OCI-LY1 (cell line): Measurements from ENCODE around the gene CERS3.

Source experiments
- H2AFZ ChIP-seq: fragments of 200-600 bp; sonication (generic), shearing (Covaris generic); 2 replicates; pipeline ENCODE4 v1.6.0; 2014; ENCODE audit warnings: antibody characterized with exemption, mild to moderate bottlenecking, low read length
- H3F3A ChIP-seq: fragments of 200-600 bp; sonication (generic), shearing (Covaris generic); 2 replicates; pipeline ENCODE4 v1.6.0; 2014; ENCODE audit warnings: mild to moderate bottlenecking, antibody characterized with exemption, low read length, moderate library complexity; ENCODE audit not compliant: insufficient read depth
- H3K27ac ChIP-seq: fragments of 200-600 bp; sonication (generic); 2 replicates; pipeline ENCODE4 v1.5.1; 2014; ENCODE audit warnings: low read length, mixed run types, mild to moderate bottlenecking, low read depth; ENCODE audit not compliant: poor library complexity, severe bottlenecking
- H3K27me3 ChIP-seq: fragments of 200-600 bp; sonication (generic); 2 replicates; pipeline ENCODE4 v1.6.0; 2014; ENCODE audit warnings: antibody characterized with exemption, mild to moderate bottlenecking, low read length, moderate library complexity; ENCODE audit not compliant: insufficient read depth
- H3K36me3 ChIP-seq: fragments of 200-600 bp; sonication (generic); 2 replicates; pipeline ENCODE4 v1.6.1; 2014; ENCODE audit warnings: mild to moderate bottlenecking, antibody characterized with exemption, low read length, moderate library complexity, mixed read lengths; ENCODE audit not compliant: insufficient read depth
- H3K4me1 ChIP-seq: fragments of 200-600 bp; sonication (generic); 2 replicates; pipeline ENCODE4 v1.5.1; 2014; ENCODE audit warnings: mild to moderate bottlenecking, low read length, moderate library complexity; ENCODE audit not compliant: insufficient read depth, severe bottlenecking
- H3K4me2 ChIP-seq: fragments of 200-600 bp; sonication (generic), shearing (Covaris generic); 2 replicates; pipeline ENCODE4 v1.6.1; 2014; ENCODE audit warnings: low read length
- H3K4me3 ChIP-seq: fragments of 200-600 bp; sonication (generic); 2 replicates; pipeline ENCODE4 v1.5.1; 2014; ENCODE audit warnings: low read length, low read depth, mild to moderate bottlenecking, mixed read lengths; ENCODE audit not compliant: poor library complexity, severe bottlenecking
- H3K79me2 ChIP-seq: fragments of 200-600 bp; shearing (Covaris generic); 2 replicates; pipeline ENCODE4 v1.6.1; 2016; ENCODE audit warnings: mixed run types, low read length, mixed read lengths; ENCODE audit not compliant: insufficient read depth
- H3K9ac ChIP-seq: fragments of 200-600 bp; sonication (generic), shearing (Covaris generic); 2 replicates; pipeline ENCODE4 v1.6.1; 2014; ENCODE audit warnings: mild to moderate bottlenecking, low read length, mixed read lengths
- H3K9me2 ChIP-seq: fragments of 200-600 bp; sonication (generic), shearing (Covaris generic); 2 replicates; pipeline ENCODE4 v1.6.1; 2014; ENCODE audit warnings: low read depth, mild to moderate bottlenecking, low read length, mixed read lengths
- H3K9me3 ChIP-seq: fragments of 200-600 bp; shearing (Covaris generic); 2 replicates; pipeline ENCODE4 v1.6.1; 2014; ENCODE audit warnings: low read length, mixed read lengths
- H4K20me1 ChIP-seq: fragments of 200-600 bp; sonication (generic), shearing (Covaris generic); 2 replicates; pipeline ENCODE4 v1.6.0; 2016; ENCODE audit warnings: mild to moderate bottlenecking, low read length; ENCODE audit not compliant: insufficient read depth
- EZH2 ChIP-seq: fragments of 200-600 bp; sonication (generic), shearing (Covaris generic); IDR thresholded peaks from 2 replicates; pipeline ENCODE4 v1.8.0; 2017; ENCODE audit warnings: borderline replicate concordance, mixed run types, mild to moderate bottlenecking, antibody characterized with exemption, low read length, moderate library complexity, mixed read lengths
- TF ChIP-seq, protein P1 (sequence below): fragments of 200-600 bp; sonication (generic), shearing (Covaris generic); IDR thresholded peaks from 2 replicates; pipeline ENCODE4 v1.5.1; 2017; ENCODE audit warnings: mild to moderate bottlenecking, antibody characterized with exemption, low read length, moderate library complexity, mixed read lengths

The CERS3 gene

DNA sequence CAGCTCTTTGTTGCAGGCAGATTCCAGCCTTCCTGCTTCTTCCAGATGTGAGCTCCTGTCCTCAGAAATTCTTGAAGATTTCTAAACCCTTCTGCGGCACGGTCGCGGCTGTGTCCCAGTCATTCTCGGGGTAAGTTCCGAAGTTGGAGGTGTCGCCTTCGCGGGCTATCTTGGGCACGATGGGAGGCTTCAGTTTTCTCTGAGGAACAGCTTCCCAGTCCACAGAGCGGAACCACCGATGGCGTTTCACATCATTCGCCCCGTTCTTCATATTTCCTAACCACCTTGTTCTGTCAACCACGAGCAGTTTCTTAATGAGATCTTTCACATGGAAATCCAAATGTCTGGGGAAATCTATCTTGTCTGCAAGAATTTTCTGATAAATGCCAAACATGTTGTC is 24.7 kb upstream of the CERS3 start:
- Histone ChIP-seq H3K9me2 (no peaks in the 10 kb centered on the region), H3K27ac (no peak overlapping the region), H3F3A (no peaks in the 10 kb centered on the region), H3K9ac (no peak overlapping the region), H3K27me3 (no peaks in the 10 kb centered on the region), H4K20me1 (no peaks in the 10 kb centered on the region), H3K4me3 (no peak overlapping the region), H3K9me3 (no peaks in the 10 kb centered on the region), H3K36me3 (no peaks in the 10 kb centered on the region), H3K79me2 (no peaks in the 10 kb centered on the region), H2AFZ (no peak overlapping the region), H3K4me1 (no peaks in the 10 kb centered on the region), H3K4me2 (no peak overlapping the region)
- TF ChIP-seq, protein P1, sequence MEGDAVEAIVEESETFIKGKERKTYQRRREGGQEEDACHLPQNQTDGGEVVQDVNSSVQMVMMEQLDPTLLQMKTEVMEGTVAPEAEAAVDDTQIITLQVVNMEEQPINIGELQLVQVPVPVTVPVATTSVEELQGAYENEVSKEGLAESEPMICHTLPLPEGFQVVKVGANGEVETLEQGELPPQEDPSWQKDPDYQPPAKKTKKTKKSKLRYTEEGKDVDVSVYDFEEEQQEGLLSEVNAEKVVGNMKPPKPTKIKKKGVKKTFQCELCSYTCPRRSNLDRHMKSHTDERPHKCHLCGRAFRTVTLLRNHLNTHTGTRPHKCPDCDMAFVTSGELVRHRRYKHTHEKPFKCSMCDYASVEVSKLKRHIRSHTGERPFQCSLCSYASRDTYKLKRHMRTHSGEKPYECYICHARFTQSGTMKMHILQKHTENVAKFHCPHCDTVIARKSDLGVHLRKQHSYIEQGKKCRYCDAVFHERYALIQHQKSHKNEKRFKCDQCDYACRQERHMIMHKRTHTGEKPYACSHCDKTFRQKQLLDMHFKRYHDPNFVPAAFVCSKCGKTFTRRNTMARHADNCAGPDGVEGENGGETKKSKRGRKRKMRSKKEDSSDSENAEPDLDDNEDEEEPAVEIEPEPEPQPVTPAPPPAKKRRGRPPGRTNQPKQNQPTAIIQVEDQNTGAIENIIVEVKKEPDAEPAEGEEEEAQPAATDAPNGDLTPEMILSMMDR, result no peak
- TF ChIP-seq EZH2, result no peak

DNA sequence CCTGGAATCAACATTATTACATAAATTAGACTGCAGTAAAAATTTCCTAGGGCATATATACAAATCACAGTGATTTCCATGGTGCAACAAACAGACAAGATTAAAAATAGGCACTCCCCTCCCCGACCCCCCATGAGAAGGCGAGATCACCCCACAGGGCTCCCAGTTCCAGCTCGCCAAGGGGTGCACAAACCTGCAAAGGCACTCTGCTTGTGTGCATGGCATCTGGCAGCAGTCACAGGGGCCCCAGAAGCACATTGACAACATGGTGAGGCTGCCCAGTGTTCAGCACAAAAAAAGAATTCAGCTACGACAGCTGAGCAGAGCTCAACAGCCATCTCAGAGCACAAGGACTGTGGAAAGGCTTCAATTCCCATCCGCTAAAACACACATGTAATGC is 19.2 kb upstream of the CERS3 start:
- Histone ChIP-seq H3K4me2 (no peak overlapping the region), H3K4me3 (no peak overlapping the region), H2AFZ (no peak overlapping the region), H3K27me3 (no peaks in the 10 kb centered on the region), H3K9me3 (no peaks in the 10 kb centered on the region), H3K36me3 (no peaks in the 10 kb centered on the region), H3K27ac (no peak overlapping the region), H3K79me2 (no peaks in the 10 kb centered on the region), H3K4me1 (no peaks in the 10 kb centered on the region), H3F3A (no peaks in the 10 kb centered on the region), H3K9ac (no peak overlapping the region), H3K9me2 (no peaks in the 10 kb centered on the region), H4K20me1 (no peaks in the 10 kb centered on the region)
- TF ChIP-seq, protein P1, result no peak
- no peak for TF ChIP-seq EZH2

DNA sequence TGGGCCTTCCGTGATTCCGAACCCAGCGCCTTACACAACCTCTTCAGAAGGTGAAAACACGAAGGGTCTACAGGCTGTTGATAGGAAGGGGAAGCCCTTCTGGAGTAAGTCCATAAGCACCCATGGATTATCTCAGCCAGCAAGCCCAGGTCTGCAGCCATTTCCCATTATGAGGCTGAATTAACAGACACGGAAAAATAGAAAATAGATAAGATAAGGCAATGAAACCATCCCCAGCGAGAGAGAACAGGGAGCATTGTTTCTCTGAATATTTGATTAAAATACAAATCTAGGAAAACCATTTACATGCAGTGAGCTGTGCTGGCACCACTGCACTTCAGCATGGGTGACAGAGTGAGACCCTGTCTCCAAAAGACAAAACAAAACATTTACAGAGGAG is 16.2 kb upstream of the CERS3 start:
- no peak overlapping the region for H2AFZ ChIP-seq
- TF ChIP-seq EZH2, result no peak
- TF ChIP-seq, protein P1, result no peak
- no peaks in the 10 kb centered on the region for H3K79me2 ChIP-seq
- H3K27me3 ChIP-seq, result no peaks in the 10 kb centered on the region
- H3K4me3 ChIP-seq, result no peak overlapping the region
- H4K20me1 ChIP-seq, result no peaks in the 10 kb centered on the region
- no peak overlapping the region for H3K27ac ChIP-seq
- no peaks in the 10 kb centered on the region for H3K9me3 ChIP-seq
- H3K9me2 ChIP-seq, result no peaks in the 10 kb centered on the region
- no peak overlapping the region for H3K4me2 ChIP-seq
- H3F3A ChIP-seq, result no peaks in the 10 kb centered on the region
- no peaks in the 10 kb centered on the region for H3K4me1 ChIP-seq
- no peaks in the 10 kb centered on the region for H3K36me3 ChIP-seq
- H3K9ac ChIP-seq, result no peak overlapping the region
